ENCODE results near the gene PDK4. TPM values are rescaled to one million over a fixed set of nuclear protein-coding genes. Genes with fewer than 3 reads are reported as not detected.

The PDK4 gene
- total and polyA plus RNA-seq, 8 donors = 53.5 to 697 (median 111) TPM

GRCh38 chr7:95623788-95624187, 27.5 kb upstream of the PDK4 start:
- H3K36me3 ChIP-seq = no peaks in the 10 kb centered on the region
- DNase-seq = no peak
- no peak overlapping the region for H3K4me3 ChIP-seq
- 0 to 85% (median 79%) methylated on average over 1 of the region's 1 CpG for WGBS, 5 donors
- no peaks in the 10 kb centered on the region for H3K9me3 ChIP-seq
- H3K4me1 ChIP-seq = peaks cover 0 to 9% (median 7%) of the 10 kb centered on the region in 4 donors
- TF ChIP-seq POLR2A (IDR thresholded peaks at IDR 0.05) (no peak), POLR2AphosphoS5 (IDR thresholded peaks at IDR 0.05) (no peak), EP300 (IDR thresholded peaks at IDR 0.05) (no peak), CTCF (IDR thresholded peaks at IDR 0.05) (no peak)
- no peaks in the 10 kb centered on the region for H3K27me3 ChIP-seq
- H3K27ac ChIP-seq = no peak overlapping the region
- intact Hi-C loops (cut with DNase I; ENCODE audit: low total_unique reads) = no loop called here

DNA sequence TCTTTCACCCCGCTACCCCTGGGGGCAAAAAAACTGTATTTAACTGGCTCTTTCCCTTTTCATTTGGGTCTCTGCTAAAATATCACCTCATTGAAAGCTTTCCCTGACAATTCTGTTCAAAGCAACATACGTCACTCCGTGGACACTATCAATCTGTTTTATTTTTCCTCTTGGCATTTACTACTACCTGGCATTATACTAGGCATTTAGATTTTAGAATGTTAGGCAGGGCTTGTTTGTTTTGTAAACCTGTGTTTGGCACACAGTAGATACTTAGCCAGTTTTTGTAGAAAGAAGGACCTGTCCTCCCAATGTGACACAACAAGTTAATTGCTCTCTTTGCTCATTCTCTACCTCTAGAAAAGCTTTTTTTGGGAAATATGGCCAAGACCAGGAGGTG, 26.5 kb upstream of the PDK4 start:
- WGBS, 5 donors = 52 to 81% (median 66%) methylated on average over 3 of the region's 3 CpGs
- H3K4me1 ChIP-seq = no peaks in the 10 kb centered on the region
- H3K27me3 ChIP-seq = no peaks in the 10 kb centered on the region
- no peaks in the 10 kb centered on the region for H3K36me3 ChIP-seq
- H3K27ac ChIP-seq = no peak overlapping the region
- DNase-seq = no peak
- TF ChIP-seq POLR2A (IDR thresholded peaks at IDR 0.05) (no peak), POLR2AphosphoS5 (IDR thresholded peaks at IDR 0.05) (no peak), CTCF (IDR thresholded peaks at IDR 0.05) (no peak), EP300 (IDR thresholded peaks at IDR 0.05) (no peak)
- H3K4me3 ChIP-seq = no peak overlapping the region
- intact Hi-C loops (cut with DNase I; ENCODE audit: low total_unique reads) = no loop called here
- peaks cover 0 to 2% (median 0%) of the 10 kb centered on the region in 4 donors for H3K9me3 ChIP-seq

GRCh38 chr7:95622001-95622549, 25.8 kb upstream of the PDK4 start:
- Histone ChIP-seq H3K4me1 (no peaks in the 10 kb centered on the region), H3K36me3 (no peaks in the 10 kb centered on the region), H3K9me3 (peaks cover 0 to 3% (median 0%) of the 10 kb centered on the region in 4 donors), H3K27ac (no peak overlapping the region), H3K4me3 (no peak overlapping the region), H3K27me3 (no peaks in the 10 kb centered on the region)
- intact Hi-C loops (cut with DNase I; ENCODE audit: low total_unique reads) = no loop called here
- no peak for DNase-seq
- TF ChIP-seq POLR2AphosphoS5 (IDR thresholded peaks at IDR 0.05) = no peak
- TF ChIP-seq EP300 (IDR thresholded peaks at IDR 0.05) = no peak
- TF ChIP-seq POLR2A (IDR thresholded peaks at IDR 0.05) = no peak
- TF ChIP-seq CTCF (IDR thresholded peaks at IDR 0.05) = no peak

- Histone ChIP-seq H3K27me3 (no peaks in the 10 kb centered on the region), H3K9me3 (peaks cover 0 to 3% (median 0%) of the 10 kb centered on the region in 4 donors), H3K36me3 (no peaks in the 10 kb centered on the region), H3K4me3 (no peak overlapping the region), H3K4me1 (no peaks in the 10 kb centered on the region), H3K27ac (no peak overlapping the region)
- WGBS, 5 donors = 60 to 83% (median 80%) methylated on average over 1 of the region's 1 CpG
- no peak for DNase-seq
- TF ChIP-seq POLR2A (IDR thresholded peaks at IDR 0.05) (no peak), CTCF (IDR thresholded peaks at IDR 0.05) (no peak), POLR2AphosphoS5 (IDR thresholded peaks at IDR 0.05) (no peak), EP300 (IDR thresholded peaks at IDR 0.05) (no peak)
- intact Hi-C loops (cut with DNase I; ENCODE audit: low total_unique reads) = no loop called here
Observed at GRCh38 chr7:95621404-95621803, 25.1 kb upstream of the PDK4 start.

All from stomach (tissue), 9 donors.